HepG2 (cell line): ENCODE data around the gene EMILIN1. TPM values are rescaled to one million over a fixed set of nuclear protein-coding genes. Genes with fewer than 3 reads are reported as not detected.

Source experiments
- ATAC-seq: fragments of 200-7000 bp; cut with Tn5 transposase; 3 replicates; pipeline ENCODE4 v1.9.1; 2020; ENCODE audit warnings: mild to moderate bottlenecking, moderate library complexity
- BruUV-seq: library from RNA; stranded (reverse); fragments of 400-500 nt; replicated peaks from 2 replicates; lab custom pipeline; 2021; lab: Mats Ljungman, UMichigan
- CTCF ChIA-PET: fragments of 300-600 bp; formaldehyde crosslinking; extraction: SDS; loops from one replicate; lab custom pipeline; 2021; ENCODE audit warnings: low total read pairs, inconsistent platforms, low intra/inter-chr PET ratio; lab: Yijun Ruan, JAX
- POLR2A ChIA-PET: fragments of 350-600 bp; sonication (Branson Sonifier 250); formaldehyde crosslinking; loops from one replicate; lab custom pipeline; 2020; ENCODE audit warnings: antibody characterized with exemption, inconsistent platforms; lab: Yijun Ruan, JAX
- DNase-seq: peaks from one replicate; pipeline ENCODE4 v3.0.0-alpha.2; 2015; ENCODE audit warnings: low spot score
- FAIRE-seq: peaks from 3 replicates; lab custom pipeline; 2011; peaks lifted over from hg19 to GRCh38; lab: Jason Lieb, UNC
- H2AFZ ChIP-seq: one replicate; pipeline ENCODE4 v1.6.1; 2011; ENCODE audit warnings: low read length, inconsistent platforms
- H3K27ac ChIP-seq: fragments of 300-600 bp; 3 replicates; pipeline ENCODE4 v1.8.0; 2011; ENCODE audit warnings: mixed run types, mild to moderate bottlenecking, mixed read lengths, low read length, inconsistent platforms; ENCODE audit not compliant: insufficient read depth; ENCODE audit errors: extremely low read length
- H3K27me3 ChIP-seq, 2 experiments: fragments of 200-600 bp in 1 of 2; 2 replicates in 1 of 2; 3 replicates in 1 of 2; pipeline versions ENCODE4 v1.6.0 to v1.8.0; 2011; ENCODE audit warnings: low read length in 2 of 2, mild to moderate bottlenecking in 2 of 2, moderate library complexity in 2 of 2, inconsistent platforms in 1 of 2; ENCODE audit not compliant: insufficient read depth in 2 of 2, control insufficient read depth in 1 of 2
- H3K36me3 ChIP-seq, 2 experiments: fragments of 200-600 bp in 1 of 2; replicated peaks in 1 of 2; 2 replicates in 1 of 2; 3 replicates in 1 of 2; pipeline versions ENCODE4 v1.5.1 to v1.8.0; 2011; ENCODE audit warnings: low read length in 2 of 2, inconsistent platforms in 1 of 2; ENCODE audit not compliant: insufficient read depth in 2 of 2, control insufficient read depth in 1 of 2
- H3K4me1 ChIP-seq: 2 replicates; pipeline ENCODE4 v1.5.1; 2012; ENCODE audit warnings: low read length, inconsistent platforms; ENCODE audit not compliant: insufficient read depth
- H3K4me2 ChIP-seq: 2 replicates; pipeline ENCODE4 v1.6.0; 2011; ENCODE audit warnings: low read depth, low read length, inconsistent platforms
- H3K4me3 ChIP-seq, 3 experiments: fragments of 200-600 bp in 1 of 3; sonication (generic), shearing (Covaris generic) in 1 of 3; replicated peaks in 1 of 3; 2 replicates each; pipeline ENCODE4 v1.5.1; 2011 to 2016; ENCODE audit warnings: low read length in 3 of 3, inconsistent platforms in 2 of 3, low read depth in 2 of 3, mild to moderate bottlenecking in 2 of 3, control low read depth in 1 of 3, mixed read lengths in 1 of 3; ENCODE audit not compliant: insufficient read depth in 1 of 3
- H3K79me2 ChIP-seq: one replicate; pipeline ENCODE4 v1.6.1; 2011; ENCODE audit warnings: low read length, inconsistent platforms; ENCODE audit not compliant: insufficient read depth
- H3K9ac ChIP-seq: 2 replicates; pipeline ENCODE4 v1.6.0; 2011; ENCODE audit warnings: mild to moderate bottlenecking, low read depth, low read length, inconsistent platforms; ENCODE audit not compliant: insufficient read depth
- H3K9me3 ChIP-seq: 2 replicates; pipeline ENCODE4 v1.5.1; 2012; ENCODE audit warnings: mild to moderate bottlenecking, low read length
- H4K20me1 ChIP-seq: 2 replicates; pipeline ENCODE4 v1.6.0; 2011; ENCODE audit warnings: inconsistent platforms, mild to moderate bottlenecking, low read length, moderate library complexity; ENCODE audit not compliant: insufficient read depth
- AGO2 ChIP-seq: fragments of 200-400 bp; formaldehyde crosslinking; optimal IDR thresholded peaks from 2 replicates; pipeline ENCODE3; 2017; ENCODE audit warnings: mild to moderate bottlenecking, low read depth, low read length, moderate library complexity
- CHCHD3 ChIP-seq: sonication (generic); formaldehyde crosslinking; IDR thresholded peaks from 2 replicates; pipeline ENCODE4 v1.8.0; 2022; ENCODE audit warnings: mild to moderate bottlenecking, missing genetic modification reagents, moderate library complexity
- FOXK1 ChIP-seq: sonication (generic); formaldehyde crosslinking; IDR thresholded peaks from 2 replicates; pipeline ENCODE4 v1.4.0; 2020; ENCODE audit warnings: low read depth, missing genetic modification reagents, borderline replicate concordance
- HDAC1 ChIP-seq: sonication (generic); formaldehyde crosslinking; IDR thresholded peaks from 2 replicates; pipeline ENCODE4 v1.5.1; 2020; ENCODE audit warnings: mild to moderate bottlenecking, missing genetic modification reagents
- NFYB ChIP-seq: sonication (generic); formaldehyde crosslinking; IDR thresholded peaks from 2 replicates; pipeline ENCODE4 v1.4.0; 2020; ENCODE audit warnings: missing genetic modification reagents
- TCF12 ChIP-seq, 2 experiments: fragments of 450-650 bp in 1 of 2; sonication (generic) in 1 of 2; formaldehyde crosslinking in 1 of 2; IDR thresholded peaks; 2 replicates each; pipeline versions ENCODE4 v1.6.1 to v1.8.0; 2017 to 2022; ENCODE audit warnings: antibody characterized with exemption in 1 of 2, mild to moderate bottlenecking in 1 of 2, missing genetic modification reagents in 1 of 2, moderate library complexity in 1 of 2
- TOPORS ChIP-seq: sonication (generic); formaldehyde crosslinking; IDR thresholded peaks from 2 replicates; pipeline ENCODE4 v1.8.0; 2023; ENCODE audit warnings: mild to moderate bottlenecking, missing genetic modification reagents
- ZNF3 ChIP-seq: IDR thresholded peaks from 2 replicates; pipeline ENCODE4 v1.7.0; 2017; ENCODE audit warnings: inconsistent platforms
- WGBS: methylation state at CpG from one replicate; pipeline ENCODE4 v1.1.6; 2017; ENCODE audit warnings: low lambda C conversion rate; 5-methylcytosine and 5-hydroxymethylcytosine counted together
- in situ Hi-C: cut with HindIII; loops from 2 replicates; pipeline ENCODE4 v1.10.0; 2017; ENCODE audit warnings: low pct_unique_long_range_greater_than_20kb; ENCODE audit not compliant: extremely low pct_ligation_motif_present
- intact Hi-C: fragments of 100-400 bp; cut with micrococcal nuclease; formaldehyde crosslinking; loops from one replicate; pipeline ENCODE4 v1.10.0; 2022; ENCODE audit not compliant: unreplicated experiment
- polyA plus RNA-seq, 8 experiments: library from polyadenylated mRNA; depleted of rRNA in 3 of 8; stranded (reverse) in 7 of 8; unstranded in 1 of 8; fragments of >200 nt; fragmentation: Illumina TruSeq in 4 of 8; extraction: Trizol in 4 of 8; gene quantifications; 2 replicates each; pipeline versions ENCODE4 v1.2.1 to v1.2.3, GENCODE V29; 2011 to 2016; ENCODE audit warnings: low read depth in 4 of 8, missing spikeins in 1 of 8, mixed read lengths in 1 of 8; ENCODE audit not compliant: insufficient read depth in 1 of 8
- total RNA-seq, 5 experiments: library from RNA; depleted of rRNA; stranded (reverse); fragments of >200 nt; fragmentation: Illumina TruSeq; extraction: Trizol; gene quantifications; 2 replicates each; pipeline ENCODE4 v1.2.3, GENCODE V29; 2016; ENCODE audit warnings: low read depth in 1 of 5
- TF ChIP-seq, protein P1 (sequence below), 2 experiments: fragments of 450-650 bp in 1 of 2; sonication (generic) in 1 of 2; formaldehyde crosslinking in 1 of 2; IDR thresholded peaks; 2 replicates each; pipeline versions ENCODE4 v1.6.1 to v1.8.0; 2016 to 2022; ENCODE audit warnings: antibody characterized with exemption in 1 of 2, mild to moderate bottlenecking in 1 of 2, missing genetic modification reagents in 1 of 2

Gene EMILIN1
- total and polyA plus RNA-seq, 2 of the 13 experiments (the other 11 are each of a cell fraction or from before 2014, with no cell fraction given) = 8.1 to 9.7 TPM

DNA sequence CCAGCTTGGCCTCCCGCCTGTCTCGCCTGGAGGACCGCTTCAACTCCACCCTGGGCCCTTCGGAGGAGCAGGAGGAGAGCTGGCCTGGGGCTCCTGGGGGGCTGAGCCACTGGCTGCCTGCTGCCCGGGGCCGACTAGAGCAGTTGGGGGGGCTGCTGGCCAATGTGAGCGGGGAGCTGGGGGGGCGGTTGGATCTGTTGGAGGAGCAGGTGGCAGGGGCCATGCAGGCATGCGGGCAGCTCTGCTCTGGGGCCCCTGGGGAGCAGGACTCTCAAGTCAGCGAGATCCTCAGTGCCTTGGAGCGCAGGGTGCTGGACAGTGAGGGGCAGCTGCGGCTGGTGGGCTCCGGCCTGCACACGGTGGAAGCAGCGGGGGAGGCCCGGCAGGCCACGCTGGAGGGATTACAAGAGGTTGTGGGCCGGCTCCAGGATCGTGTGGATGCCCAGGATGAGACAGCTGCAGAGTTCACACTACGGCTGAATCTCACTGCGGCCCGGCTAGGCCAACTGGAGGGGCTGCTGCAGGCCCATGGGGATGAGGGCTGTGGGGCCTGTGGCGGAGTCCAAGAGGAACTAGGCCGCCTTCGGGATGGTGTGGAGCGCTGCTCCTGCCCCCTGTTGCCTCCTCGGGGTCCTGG lies 4.5 kb downstream of the EMILIN1 start:
- no peak for FAIRE-seq
- Histone ChIP-seq H3K4me1 (peaks cover 76% of the 10 kb centered on the region), H3K9ac (no peak overlapping the region), H3K4me2 (no peak overlapping the region), H2AFZ (no peak overlapping the region), H3K9me3 (no peaks in the 10 kb centered on the region), H3K4me3 (no peak overlapping the region), H3K36me3 (no peaks in the 10 kb centered on the region), H4K20me1 (no peaks in the 10 kb centered on the region), H3K27me3 (no peaks in the 10 kb centered on the region), H3K27ac (no peak overlapping the region), H3K79me2 (peaks cover 12% of the 10 kb centered on the region)
- POLR2A ChIA-PET = interaction anchor here (0.8 to 9.2 kb wide), 8 partner anchors 10 to 41 kb away, joined by 3 to 106 read pairs (median 16); partner anchors contain the start of genes ABHD1, AGBL5 and OST4
- CTCF ChIA-PET = no interaction called here
- BruUV-seq = no TSS peak
- ATAC-seq = no peak
- no peak for DNase-seq
- intact Hi-C loops = loop anchor here (10.0 kb wide), 1 partner anchor 48 kb away; the partner anchor contains the start of gene TMEM214
- TF ChIP-seq TCF12 (IDR thresholded peaks at IDR 0.05) (no peak), TCF12 (CRISPR knock-in tag; IDR thresholded peaks at IDR 0.05) (no peak), TOPORS (no peak), FOXK1 (CRISPR knock-in tag) (no peak), AGO2 (peak; percentile 43), NFYB (CRISPR knock-in tag) (no peak), ZNF3 (CRISPR knock-in tag) (no peak), HDAC1 (CRISPR knock-in tag) (no peak), CHCHD3 (CRISPR knock-in tag) (no peak)
- TF ChIP-seq, protein P1, sequence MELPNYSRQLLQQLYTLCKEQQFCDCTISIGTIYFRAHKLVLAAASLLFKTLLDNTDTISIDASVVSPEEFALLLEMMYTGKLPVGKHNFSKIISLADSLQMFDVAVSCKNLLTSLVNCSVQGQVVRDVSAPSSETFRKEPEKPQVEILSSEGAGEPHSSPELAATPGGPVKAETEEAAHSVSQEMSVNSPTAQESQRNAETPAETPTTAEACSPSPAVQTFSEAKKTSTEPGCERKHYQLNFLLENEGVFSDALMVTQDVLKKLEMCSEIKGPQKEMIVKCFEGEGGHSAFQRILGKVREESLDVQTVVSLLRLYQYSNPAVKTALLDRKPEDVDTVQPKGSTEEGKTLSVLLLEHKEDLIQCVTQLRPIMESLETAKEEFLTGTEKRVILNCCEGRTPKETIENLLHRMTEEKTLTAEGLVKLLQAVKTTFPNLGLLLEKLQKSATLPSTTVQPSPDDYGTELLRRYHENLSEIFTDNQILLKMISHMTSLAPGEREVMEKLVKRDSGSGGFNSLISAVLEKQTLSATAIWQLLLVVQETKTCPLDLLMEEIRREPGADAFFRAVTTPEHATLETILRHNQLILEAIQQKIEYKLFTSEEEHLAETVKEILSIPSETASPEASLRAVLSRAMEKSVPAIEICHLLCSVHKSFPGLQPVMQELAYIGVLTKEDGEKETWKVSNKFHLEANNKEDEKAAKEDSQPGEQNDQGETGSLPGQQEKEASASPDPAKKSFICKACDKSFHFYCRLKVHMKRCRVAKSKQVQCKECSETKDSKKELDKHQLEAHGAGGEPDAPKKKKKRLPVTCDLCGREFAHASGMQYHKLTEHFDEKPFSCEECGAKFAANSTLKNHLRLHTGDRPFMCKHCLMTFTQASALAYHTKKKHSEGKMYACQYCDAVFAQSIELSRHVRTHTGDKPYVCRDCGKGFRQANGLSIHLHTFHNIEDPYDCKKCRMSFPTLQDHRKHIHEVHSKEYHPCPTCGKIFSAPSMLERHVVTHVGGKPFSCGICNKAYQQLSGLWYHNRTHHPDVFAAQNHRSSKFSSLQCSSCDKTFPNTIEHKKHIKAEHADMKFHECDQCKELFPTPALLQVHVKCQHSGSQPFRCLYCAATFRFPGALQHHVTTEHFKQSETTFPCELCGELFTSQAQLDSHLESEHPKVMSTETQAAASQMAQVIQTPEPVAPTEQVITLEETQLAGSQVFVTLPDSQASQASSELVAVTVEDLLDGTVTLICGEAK (IDR thresholded peaks at IDR 0.05) = no peak
- TF ChIP-seq, protein P1 (CRISPR knock-in tag; IDR thresholded peaks at IDR 0.05) = no peak
- WGBS = 97% methylated on average over 18 of the region's 27 CpGs
- in situ Hi-C loops = no loop called here
